HFFc6 (cell line): Measurements from ENCODE around the gene PDSS1. TPM values are rescaled to one million over a fixed set of nuclear protein-coding genes. Genes with fewer than 3 reads are reported as not detected.

Experiments
- DNase-seq: peaks from one replicate; pipeline ENCODE4 v3.0.0-alpha.2; 2018
- H3K27ac Mint-ChIP-seq: 2 replicates; pipeline ENCODE4 v1.8.0; 2020; ENCODE audit warnings: mild to moderate bottlenecking, mixed read lengths
- H3K27me3 Mint-ChIP-seq: 2 replicates; pipeline ENCODE4 v1.8.0; 2021; ENCODE audit warnings: mild to moderate bottlenecking, moderate library complexity, mixed read lengths; ENCODE audit not compliant: insufficient read depth
- H3K36me3 Mint-ChIP-seq: 2 replicates; pipeline ENCODE4 v1.8.0; 2021; ENCODE audit warnings: low read depth, mixed read lengths
- H3K4me1 Mint-ChIP-seq: 2 replicates; pipeline ENCODE4 v1.8.0; 2020; ENCODE audit warnings: low read depth, mixed read lengths
- H3K4me3 Mint-ChIP-seq: 2 replicates; pipeline ENCODE4 v1.8.0; 2020; ENCODE audit warnings: mild to moderate bottlenecking, moderate library complexity, mixed read lengths
- H3K9me3 Mint-ChIP-seq: 2 replicates; pipeline ENCODE4 v1.8.0; 2020; ENCODE audit warnings: mild to moderate bottlenecking, mixed read lengths
- CTCF ChIP-seq: fragments of 200-600 bp; sonication (generic); IDR thresholded peaks from 2 replicates; pipeline ENCODE4 v1.5.0; 2021; ENCODE audit warnings: antibody characterized with exemption, mild to moderate bottlenecking
- total RNA-seq, 6 experiments: library from RNA; stranded (reverse); fragmentation: NEBNext Ultra II Directional; extraction: Animal tissue kit (Norgen Biotek cat#: 25700); gene quantifications; 2 replicates in 1 of 6; 3 replicates in 5 of 6; pipeline ENCODE4 v1.2.3, GENCODE V29; 2021

Gene PDSS1
- total RNA-seq, 6 experiments from 2014 or later, result 5.0 to 9.7 (median 7.5) TPM

GRCh38 chr10:26733750-26734568 is 36.5 kb downstream of the PDSS1 start:
- DNase-seq, result no peak
- H3K27me3 Mint-ChIP-seq, result no peaks in the 10 kb centered on the region
- no peak for TF ChIP-seq CTCF
- no peak overlapping the region for H3K27ac Mint-ChIP-seq
- H3K36me3 Mint-ChIP-seq, result 0 out of 2 replicates have a peak, but pooled peaks cover 5% of the 10 kb centered on the region
- H3K4me3 Mint-ChIP-seq, result no peak overlapping the region
- H3K4me1 Mint-ChIP-seq, result no peaks in the 10 kb centered on the region
- no peaks in the 10 kb centered on the region for H3K9me3 Mint-ChIP-seq

DNA sequence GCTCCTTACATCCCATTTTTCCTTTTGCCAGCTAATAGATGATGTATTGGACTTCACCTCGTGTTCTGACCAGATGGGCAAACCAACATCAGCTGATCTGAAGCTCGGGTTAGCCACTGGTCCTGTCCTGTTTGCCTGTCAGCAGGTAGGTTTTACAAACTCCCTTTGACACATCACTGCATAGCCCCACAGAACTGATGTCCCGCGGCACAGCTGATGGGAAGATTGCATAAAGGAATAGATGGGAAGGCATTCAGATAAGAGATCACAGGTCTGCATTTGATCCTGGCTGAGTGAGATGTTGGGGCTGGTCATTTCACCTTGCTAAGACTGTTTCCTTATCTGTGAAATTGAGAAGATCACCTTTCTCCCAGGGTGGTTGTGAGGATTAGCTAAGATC is 37.9 kb downstream of the PDSS1 start:
- Mint-ChIP-seq H3K4me1 (no peaks in the 10 kb centered on the region), H3K27ac (no peak overlapping the region), H3K36me3 (peaks cover 12% of the 10 kb centered on the region; the same call in 1 of the 2 replicates), H3K4me3 (no peak overlapping the region), H3K9me3 (no peaks in the 10 kb centered on the region), H3K27me3 (no peaks in the 10 kb centered on the region)
- no peak for DNase-seq
- TF ChIP-seq CTCF, result no peak

- H3K36me3 Mint-ChIP-seq, result peaks cover 23% of the 10 kb centered on the region
- no peaks in the 10 kb centered on the region for H3K4me1 Mint-ChIP-seq
- DNase-seq, result no peak
- no peak for TF ChIP-seq CTCF
- H3K9me3 Mint-ChIP-seq, result no peaks in the 10 kb centered on the region
- H3K4me3 Mint-ChIP-seq, result no peak overlapping the region
- H3K27me3 Mint-ChIP-seq, result peaks cover 2% of the 10 kb centered on the region; the same call in 1 of the 2 replicates
- H3K27ac Mint-ChIP-seq, result 0 out of 2 replicates have a peak overlapping the region, but pooled peaks have one; percentile 9
Observed at GRCh38 chr10:26737730-26738129, 40.2 kb downstream of the PDSS1 start.

GRCh38 chr10:26738301-26738911 is 40.9 kb downstream of the PDSS1 start:
- no peaks in the 10 kb centered on the region for H3K9me3 Mint-ChIP-seq
- H3K27me3 Mint-ChIP-seq, result peaks cover 2% of the 10 kb centered on the region; the same call in 1 of the 2 replicates
- H3K4me3 Mint-ChIP-seq, result no peak overlapping the region
- no peak for DNase-seq
- peaks cover 6% of the 10 kb centered on the region for H3K4me1 Mint-ChIP-seq
- no peak for TF ChIP-seq CTCF
- peaks cover 28% of the 10 kb centered on the region for H3K36me3 Mint-ChIP-seq
- H3K27ac Mint-ChIP-seq, result 0 out of 2 replicates have a peak overlapping the region, but pooled peaks have one; percentile 9

GRCh38 chr10:26739071-26739631 is 41.6 kb downstream of the PDSS1 start:
- Mint-ChIP-seq H3K36me3 (peaks cover 33% of the 10 kb centered on the region), H3K27me3 (peaks cover 2% of the 10 kb centered on the region; the same call in 1 of the 2 replicates), H3K4me1 (peaks cover 14% of the 10 kb centered on the region), H3K9me3 (no peaks in the 10 kb centered on the region), H3K4me3 (no peak overlapping the region; the same call in 1 of the 2 replicates), H3K27ac (0 out of 2 replicates have a peak overlapping the region, but pooled peaks have one; percentile 13)
- no peak for DNase-seq
- TF ChIP-seq CTCF, result no peak
